ENCODE measurements around the gene EFNB2. TPM values are rescaled to one million over a fixed set of nuclear protein-coding genes. Genes with fewer than 3 reads are reported as not detected.

EFNB2 gene
- total and polyA plus RNA-seq, 12 donors = 5.2 to 21.4 (median 12.6) TPM

- peaks cover 0 to 7% of the 10 kb centered on the region in 2 donors for H3K4me1 ChIP-seq (replicated peaks in 1 of 2)
- 28 to 53% (median 48%) methylated on average over 7 of the region's 7 CpGs for WGBS, 4 donors
- intact Hi-C loops (cut with DNase I) = no loop called here
- no peak overlapping the region for H3K27ac ChIP-seq
- DNase-seq = no peak
- H3K36me3 ChIP-seq (replicated peaks in 1 of 2) = no peaks in the 10 kb centered on the region
- no peaks in the 10 kb centered on the region for H3K27me3 ChIP-seq
- H3K4me3 ChIP-seq = no peak overlapping the region
- no peaks in the 10 kb centered on the region for H3K9me3 ChIP-seq (replicated peaks in 1 of 3)
- TF ChIP-seq, protein P1, sequence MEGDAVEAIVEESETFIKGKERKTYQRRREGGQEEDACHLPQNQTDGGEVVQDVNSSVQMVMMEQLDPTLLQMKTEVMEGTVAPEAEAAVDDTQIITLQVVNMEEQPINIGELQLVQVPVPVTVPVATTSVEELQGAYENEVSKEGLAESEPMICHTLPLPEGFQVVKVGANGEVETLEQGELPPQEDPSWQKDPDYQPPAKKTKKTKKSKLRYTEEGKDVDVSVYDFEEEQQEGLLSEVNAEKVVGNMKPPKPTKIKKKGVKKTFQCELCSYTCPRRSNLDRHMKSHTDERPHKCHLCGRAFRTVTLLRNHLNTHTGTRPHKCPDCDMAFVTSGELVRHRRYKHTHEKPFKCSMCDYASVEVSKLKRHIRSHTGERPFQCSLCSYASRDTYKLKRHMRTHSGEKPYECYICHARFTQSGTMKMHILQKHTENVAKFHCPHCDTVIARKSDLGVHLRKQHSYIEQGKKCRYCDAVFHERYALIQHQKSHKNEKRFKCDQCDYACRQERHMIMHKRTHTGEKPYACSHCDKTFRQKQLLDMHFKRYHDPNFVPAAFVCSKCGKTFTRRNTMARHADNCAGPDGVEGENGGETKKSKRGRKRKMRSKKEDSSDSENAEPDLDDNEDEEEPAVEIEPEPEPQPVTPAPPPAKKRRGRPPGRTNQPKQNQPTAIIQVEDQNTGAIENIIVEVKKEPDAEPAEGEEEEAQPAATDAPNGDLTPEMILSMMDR (IDR thresholded peaks at IDR 0.05) = no peak
- TF ChIP-seq POLR2A (IDR thresholded peaks at IDR 0.05) = no peak
Measured at GRCh38 chr13:106522898-106523525, 12.4 kb downstream of the EFNB2 start.

- no peaks in the 10 kb centered on the region for H3K27me3 ChIP-seq
- WGBS, 4 donors = 69 to 84% (median 73%) methylated on average over 5 of the region's 5 CpGs
- no peak overlapping the region for H3K4me3 ChIP-seq
- no peaks in the 10 kb centered on the region for H3K9me3 ChIP-seq (replicated peaks in 1 of 3)
- DNase-seq = no peak
- peaks cover 0 to 7% of the 10 kb centered on the region in 2 donors for H3K4me1 ChIP-seq (replicated peaks in 1 of 2)
- intact Hi-C loops (cut with DNase I) = no loop called here
- no peaks in the 10 kb centered on the region for H3K36me3 ChIP-seq (replicated peaks in 1 of 2)
- no peak overlapping the region for H3K27ac ChIP-seq
- TF ChIP-seq, protein P1 (IDR thresholded peaks at IDR 0.05) = no peak
- no peak for TF ChIP-seq POLR2A (IDR thresholded peaks at IDR 0.05)
Measured at GRCh38 chr13:106522112-106522705, 13.3 kb downstream of the EFNB2 start.

DNA sequence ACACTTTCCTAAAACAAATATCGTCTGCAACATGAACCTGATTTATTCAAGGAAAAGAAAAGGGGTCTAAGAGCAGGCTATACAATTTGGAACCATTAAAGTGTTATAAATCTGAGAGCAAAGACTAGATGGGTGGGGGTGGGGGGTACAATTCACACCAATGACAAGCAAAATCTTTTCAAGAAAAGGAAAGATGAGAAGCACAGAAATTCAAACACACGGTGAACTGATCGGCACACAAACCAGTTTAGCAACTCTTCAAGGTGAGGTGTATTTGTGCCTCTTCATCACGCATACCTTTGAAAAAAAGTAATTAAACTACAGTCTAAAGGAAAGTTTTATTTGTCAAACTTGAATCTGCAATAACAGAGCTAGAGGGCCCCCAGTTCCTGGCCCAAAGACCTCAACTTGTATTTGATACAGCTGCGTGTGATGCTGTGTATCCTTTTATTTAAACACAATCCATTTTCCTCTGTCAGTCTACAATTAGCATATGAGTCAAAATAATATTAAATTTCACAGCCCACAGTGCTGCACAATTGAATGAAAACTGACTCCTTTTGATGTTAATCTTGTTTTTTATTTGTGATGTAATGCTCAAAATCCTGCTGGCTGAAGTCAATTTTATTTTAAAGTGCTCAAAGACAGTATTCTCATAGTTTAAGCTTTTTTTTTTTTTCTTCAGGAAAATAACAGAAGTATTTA is 14.2 kb downstream of the EFNB2 start:
- intact Hi-C loops (cut with DNase I) = no loop called here
- no peaks in the 10 kb centered on the region for H3K9me3 ChIP-seq (replicated peaks in 1 of 3)
- 70 to 82% (median 72%) methylated on average over 5 of the region's 5 CpGs for WGBS, 4 donors
- H3K27ac ChIP-seq = no peak overlapping the region
- TF ChIP-seq, protein P1 (IDR thresholded peaks at IDR 0.05) = no peak
- TF ChIP-seq POLR2A (IDR thresholded peaks at IDR 0.05) = no peak
- no peak for DNase-seq
- H3K36me3 ChIP-seq (replicated peaks in 1 of 2) = no peaks in the 10 kb centered on the region
- H3K4me3 ChIP-seq = no peak overlapping the region
- H3K27me3 ChIP-seq = no peaks in the 10 kb centered on the region
- peaks cover 0 to 7% of the 10 kb centered on the region in 2 donors for H3K4me1 ChIP-seq (replicated peaks in 1 of 2)

- H3K36me3 ChIP-seq (replicated peaks in 1 of 2) = no peaks in the 10 kb centered on the region
- intact Hi-C loops (cut with DNase I) = no loop called here
- DNase-seq = no peak
- no peaks in the 10 kb centered on the region for H3K27me3 ChIP-seq
- TF ChIP-seq, protein P1 (IDR thresholded peaks at IDR 0.05) = peak in 1 of 6 experiments; percentile 19
- TF ChIP-seq POLR2A (IDR thresholded peaks at IDR 0.05) = no peak
- no peak overlapping the region for H3K27ac ChIP-seq
- H3K4me1 ChIP-seq (replicated peaks in 1 of 2) = peaks cover 0 to 7% of the 10 kb centered on the region in 2 donors
- no peak overlapping the region for H3K4me3 ChIP-seq
- no peaks in the 10 kb centered on the region for H3K9me3 ChIP-seq (replicated peaks in 1 of 3)
- 69 to 71% (median 70%) methylated on average over 12 of the region's 12 CpGs for WGBS, 4 donors
Measured at GRCh38 chr13:106520251-106521054, 15.0 kb downstream of the EFNB2 start.

Data from adrenal gland (tissue), 12 donors.